GM23248 (cell line): ENCODE measurements around the gene EGFR.

Experiments
- EZH2 ChIP-seq: fragments of 200-600 bp; sonication (generic); IDR thresholded peaks from 2 replicates; pipeline ENCODE4 v1.6.1; 2018; ENCODE audit warnings: antibody characterized with exemption, mild to moderate bottlenecking; ENCODE audit not compliant: insufficient read depth, poor library complexity, severe bottlenecking
- EZH2phosphoT487 ChIP-seq: fragments of 200-600 bp; sonication (generic); IDR thresholded peaks from 2 replicates; pipeline ENCODE4 v1.6.1; 2018; ENCODE audit warnings: antibody characterized with exemption, moderate library complexity, mild to moderate bottlenecking, low read depth; ENCODE audit not compliant: insufficient read depth

- TF ChIP-seq EZH2: no peak
- no peak for TF ChIP-seq EZH2phosphoT487
Measured at GRCh38 chr7:55108401-55108800, 89.6 kb downstream of the EGFR start.
